Measurements from ENCODE around the gene HIPK3. TPM values are rescaled to one million over a fixed set of nuclear protein-coding genes. Genes with fewer than 3 reads are reported as not detected.

Gene HIPK3
- 10 to 100 TPM; 80.6 to 92.9 (median 87.7) TPM for total RNA-seq
- 121 TPM for total RNA-seq (2013)

- ATAC-seq (peak; percentile 80 to 91 (median 86)), DNase-seq (peak; percentile 77 to 87)
- Mint-ChIP-seq H3K27ac (peak within 1 kb of the TSS; percentile 95), H3K36me3 (no peaks in the 10 kb centered on the region), H3K27me3 (ENCODE audit: low read depth in 2 of 2) (no peaks in the 10 kb centered on the region), H3K4me1 (peaks cover 40 to 43% of the 10 kb centered on the region in 2 donors), H3K9me3 (peaks cover 0 to 4% of the 10 kb centered on the region in 2 donors), H3K4me3 (peak within 1 kb of the TSS; percentile 95)
- under 1% methylated on average over 85 of the region's 85 CpGs for WGBS (ENCODE audit: insufficient coverage)
- intact Hi-C loops (cut with micrococcal nuclease) = loop anchor here (2.0 to 10.0 kb wide), 5 partner anchors 65 to 443 kb away; partner anchors contain the start of genes C11orf91, CSTF3, QSER1 and TCP11L1
- peak within 1 kb of the TSS; percentile 99 for H3K27ac ChIP-seq (ENCODE audit: low read length)
- no peaks in the 10 kb centered on the region for H3K27me3 ChIP-seq (ENCODE audit: control insufficient read depth, insufficient read depth, low read length)
- H3K4me3 ChIP-seq (ENCODE audit: low read length) = peak within 1 kb of the TSS; percentile 94
- H3K4me1 ChIP-seq (ENCODE audit: control insufficient read depth, insufficient read depth, low read length) = peaks cover 10% of the 10 kb centered on the region
- no peaks in the 10 kb centered on the region for H3K36me3 ChIP-seq (ENCODE audit: control insufficient read depth, insufficient read depth, low read length)
- TF ChIP-seq CTCF (IDR thresholded peaks at IDR 0.05) = no peak
- H3K9me3 ChIP-seq (ENCODE audit: control insufficient read depth, insufficient read depth, low read length) = no peaks in the 10 kb centered on the region
Observed at GRCh38 chr11:33257160-33257896, at the start of gene HIPK3. Gene HIPK3 (plus strand): TSS chr11:33257381.

- ATAC-seq = no peak
- H3K4me3 ChIP-seq (ENCODE audit: low read length) = no peak overlapping the region
- TF ChIP-seq CTCF (IDR thresholded peaks at IDR 0.05) = no peak
- intact Hi-C loops (cut with micrococcal nuclease) = no loop called here
- Mint-ChIP-seq H3K27me3 (ENCODE audit: low read depth in 2 of 2) (peaks cover 6 to 8% of the 10 kb centered on the region in 2 donors), H3K4me3 (no peak overlapping the region), H3K36me3 (no peaks in the 10 kb centered on the region), H3K9me3 (no peaks in the 10 kb centered on the region), H3K27ac (no peak overlapping the region), H3K4me1 (no peaks in the 10 kb centered on the region)
- WGBS (ENCODE audit: insufficient coverage) = 53% methylated on average over 4 of the region's 4 CpGs
- no peaks in the 10 kb centered on the region for H3K9me3 ChIP-seq (ENCODE audit: control insufficient read depth, insufficient read depth, low read length)
- no peak for DNase-seq
- H3K27ac ChIP-seq (ENCODE audit: low read length) = no peak overlapping the region
- no peaks in the 10 kb centered on the region for H3K27me3 ChIP-seq (ENCODE audit: control insufficient read depth, insufficient read depth, low read length)
- no peaks in the 10 kb centered on the region for H3K36me3 ChIP-seq (ENCODE audit: control insufficient read depth, insufficient read depth, low read length)
- H3K4me1 ChIP-seq (ENCODE audit: control insufficient read depth, insufficient read depth, low read length) = peaks cover 3% of the 10 kb centered on the region
Observed at GRCh38 chr11:33207408-33207985, 49.7 kb upstream of the HIPK3 start.

GRCh38 chr11:33208150-33208549 is 49.0 kb upstream of the HIPK3 start:
- no peak overlapping the region for H3K4me3 Mint-ChIP-seq
- H3K9me3 ChIP-seq (ENCODE audit: control insufficient read depth, insufficient read depth, low read length) = no peaks in the 10 kb centered on the region

More at GRCh38 chr11:33208150-33208549, 49.0 kb upstream of the HIPK3 start:
- no peak for ATAC-seq
- intact Hi-C loops (cut with micrococcal nuclease) = no loop called here
- no CpG with 5 or more reads among the region's 1 CpG for WGBS (ENCODE audit: insufficient coverage)
- Mint-ChIP-seq H3K27me3 (ENCODE audit: low read depth in 2 of 2) (peaks cover 6 to 8% of the 10 kb centered on the region in 2 donors), H3K36me3 (no peaks in the 10 kb centered on the region), H3K27ac (no peak overlapping the region), H3K4me1 (no peaks in the 10 kb centered on the region), H3K9me3 (no peaks in the 10 kb centered on the region)
- Histone ChIP-seq H3K27me3 (ENCODE audit: control insufficient read depth, insufficient read depth, low read length) (no peaks in the 10 kb centered on the region), H3K27ac (ENCODE audit: low read length) (no peak overlapping the region), H3K36me3 (ENCODE audit: control insufficient read depth, insufficient read depth, low read length) (no peaks in the 10 kb centered on the region), H3K4me1 (ENCODE audit: control insufficient read depth, insufficient read depth, low read length) (peaks cover 3% of the 10 kb centered on the region), H3K4me3 (ENCODE audit: low read length) (no peak overlapping the region)
- no peak for TF ChIP-seq CTCF (IDR thresholded peaks at IDR 0.05)
- DNase-seq = no peak
